K562 (cell line): ENCODE results near the gene SCIN. TPM values are rescaled to one million over a fixed set of nuclear protein-coding genes. Genes with fewer than 3 reads are reported as not detected.

Source experiments
- ARID1B ChIP-seq: fragments of 450-650 bp; IDR thresholded peaks from 2 replicates; pipeline ENCODE4 v1.6.1; 2016; ENCODE audit warnings: antibody characterized with exemption, mild to moderate bottlenecking, inconsistent platforms
- CBX1 ChIP-seq: sonication (generic); IDR thresholded peaks from 2 replicates; pipeline ENCODE4 v1.6.1; 2016; ENCODE audit warnings: antibody characterized with exemption, low read depth, mild to moderate bottlenecking
- CSDE1 ChIP-seq, 2 experiments: fragments of 450-650 bp; IDR thresholded peaks; 2 replicates each; pipeline ENCODE4 v1.6.1; 2016; ENCODE audit warnings: mild to moderate bottlenecking in 1 of 2
- LARP7 ChIP-seq: fragments of 450-650 bp; IDR thresholded peaks from 2 replicates; pipeline ENCODE4 v1.6.1; 2016
- MAFG ChIP-seq: fragments of 450-650 bp; conservative IDR thresholded peaks from 2 replicates; pipeline ENCODE4 v1.6.1; 2016; ENCODE audit warnings: missing genetic modification characterization, missing compliant biosample characterization
- POLR2A ChIP-seq: fragments of 450-650 bp; conservative IDR thresholded peaks from 2 replicates; pipeline ENCODE4 v1.6.1; 2016
- SIN3A ChIP-seq, 2 experiments: fragments of 150-350 bp in 1 of 2; IDR thresholded peaks; 2 replicates each; pipeline ENCODE4 v1.6.1; 2011 to 2016; ENCODE audit warnings: borderline replicate concordance in 2 of 2, low read depth in 2 of 2, low read length in 2 of 2, mild to moderate bottlenecking in 2 of 2, moderate library complexity in 2 of 2; ENCODE audit not compliant: control insufficient read depth in 1 of 2
- SMARCA4 ChIP-seq: fragments of 450-650 bp; IDR thresholded peaks from 2 replicates; pipeline ENCODE4 v1.6.1; 2016
- SNRNP70 ChIP-seq: fragments of 200-400 bp; formaldehyde crosslinking; optimal IDR thresholded peaks from 2 replicates; pipeline ENCODE3; 2017; ENCODE audit warnings: low read depth, low read length
- ZNF316 ChIP-seq: fragments of 450-650 bp; IDR thresholded peaks from 2 replicates; pipeline ENCODE4 v1.6.1; 2016
- ZNF589 ChIP-seq: fragments of 200-800 bp; sonication (Bioruptor generic); IDR thresholded peaks from 2 replicates; pipeline ENCODE4 v1.6.1; 2016; ENCODE audit warnings: low read depth, missing genetic modification characterization, missing compliant biosample characterization
- polyA plus RNA-seq, 8 experiments: library from polyadenylated mRNA; depleted of rRNA in 4 of 8; stranded (reverse) in 5 of 8; unstranded in 3 of 8; fragments of >200 nt; fragmentation: Nextera tagmentation in 2 of 8; fragmentation: Illumina TruSeq in 1 of 8; extraction: Ambion mirVana in 2 of 8; extraction: Trizol in 1 of 8; gene quantifications; 2 replicates each; pipeline versions ENCODE4 v1.2.1 to v1.2.3, GENCODE V29; 2011 to 2014; ENCODE audit warnings: inconsistent platforms in 1 of 8, missing spikeins in 1 of 8
- total RNA-seq, 7 experiments: library from RNA; depleted of rRNA in 6 of 7; stranded (reverse); fragments of >200 nt in 6 of 7; fragmentation: Illumina TruSeq in 2 of 7; extraction: Trizol in 2 of 7; gene quantifications; 2 replicates each; pipeline versions ENCODE4 v1.2.1 to v1.2.3, GENCODE V29; 2011 to 2021; ENCODE audit warnings: low replicate concordance in 1 of 7
- TF ChIP-seq, protein P1 (sequence below): sonication (generic); formaldehyde crosslinking; IDR thresholded peaks from 2 replicates; pipeline ENCODE4 v1.8.0; 2022; ENCODE audit warnings: mild to moderate bottlenecking, missing genetic modification reagents, borderline replicate concordance
- TF ChIP-seq, protein P2 (sequence below), 2 experiments: fragments of 450-650 bp in 1 of 2; sonication (generic) in 1 of 2; formaldehyde crosslinking in 1 of 2; IDR thresholded peaks in 1 of 2; conservative IDR thresholded peaks in 1 of 2; 2 replicates each; pipeline versions ENCODE4 v1.6.1 to v1.8.1; 2016 to 2023; ENCODE audit warnings: mild to moderate bottlenecking in 2 of 2, moderate library complexity in 2 of 2, inconsistent platforms in 1 of 2, missing genetic modification reagents in 1 of 2
- TF ChIP-seq, protein P3 (sequence below): fragments of 450-650 bp; formaldehyde crosslinking; conservative IDR thresholded peaks from 2 replicates; pipeline ENCODE4 v1.4.0; 2022; ENCODE audit warnings: mild to moderate bottlenecking, missing genetic modification characterization
- TF ChIP-seq, protein P4 (sequence below), 2 experiments: fragments of 150-350 bp in 1 of 2; IDR thresholded peaks; 2 replicates each; pipeline ENCODE4 v1.6.1; 2012 to 2016; ENCODE audit warnings: low read depth in 2 of 2, low read length in 2 of 2, mild to moderate bottlenecking in 1 of 2, moderate library complexity in 1 of 2

SCIN gene
- total and polyA plus RNA-seq, 9 of the 15 experiments (the other 6 are each of a cell fraction or from before 2014, with no cell fraction given) = 0.67 to 18.2 (median 10.6) TPM

DNA sequence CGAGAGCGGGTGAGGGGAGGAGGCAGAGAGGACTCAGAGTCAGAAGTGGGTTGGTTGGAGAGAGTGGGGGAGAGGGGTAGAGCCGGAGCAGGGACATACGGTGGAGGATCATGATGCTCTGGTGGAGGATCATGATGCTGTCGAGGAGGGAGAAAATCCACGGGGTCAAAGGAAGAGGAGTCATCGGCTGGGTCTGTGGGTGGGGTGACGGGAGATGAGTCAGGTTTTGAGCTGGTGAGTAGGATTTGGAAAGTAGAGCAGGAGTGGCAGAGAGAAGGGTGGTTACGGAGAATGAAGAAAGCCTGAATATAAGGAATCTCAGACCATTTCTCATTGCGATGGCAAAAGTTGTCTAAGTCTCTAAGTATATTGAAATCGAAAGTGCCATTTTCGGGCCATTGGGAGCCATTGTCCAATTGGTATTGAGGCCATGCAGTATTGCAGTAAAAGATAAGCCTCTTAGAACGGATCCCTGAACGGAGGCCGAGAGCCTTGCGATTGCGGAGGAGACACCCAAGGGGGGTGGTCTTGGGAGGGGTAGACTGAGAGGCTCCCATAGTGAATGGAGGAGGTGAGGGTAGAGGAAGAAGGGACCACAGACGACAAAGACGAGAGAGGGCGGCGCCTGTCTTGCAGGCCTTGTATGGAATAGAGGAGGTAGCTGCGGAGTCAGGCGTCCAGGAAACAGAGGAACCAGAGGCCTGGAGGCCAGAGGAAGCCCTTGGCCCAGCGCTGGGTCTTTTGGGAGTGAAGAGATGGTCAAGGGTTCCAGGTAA is 23.8 kb downstream of the SCIN start (continued):
- TF ChIP-seq, protein P1, sequence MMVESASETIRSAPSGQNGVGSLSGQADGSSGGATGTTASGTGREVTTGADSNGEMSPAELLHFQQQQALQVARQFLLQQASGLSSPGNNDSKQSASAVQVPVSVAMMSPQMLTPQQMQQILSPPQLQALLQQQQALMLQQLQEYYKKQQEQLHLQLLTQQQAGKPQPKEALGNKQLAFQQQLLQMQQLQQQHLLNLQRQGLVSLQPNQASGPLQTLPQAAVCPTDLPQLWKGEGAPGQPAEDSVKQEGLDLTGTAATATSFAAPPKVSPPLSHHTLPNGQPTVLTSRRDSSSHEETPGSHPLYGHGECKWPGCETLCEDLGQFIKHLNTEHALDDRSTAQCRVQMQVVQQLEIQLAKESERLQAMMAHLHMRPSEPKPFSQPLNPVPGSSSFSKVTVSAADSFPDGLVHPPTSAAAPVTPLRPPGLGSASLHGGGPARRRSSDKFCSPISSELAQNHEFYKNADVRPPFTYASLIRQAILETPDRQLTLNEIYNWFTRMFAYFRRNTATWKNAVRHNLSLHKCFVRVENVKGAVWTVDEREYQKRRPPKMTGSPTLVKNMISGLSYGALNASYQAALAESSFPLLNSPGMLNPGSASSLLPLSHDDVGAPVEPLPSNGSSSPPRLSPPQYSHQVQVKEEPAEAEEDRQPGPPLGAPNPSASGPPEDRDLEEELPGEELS (CRISPR knock-in tag) = no peak
- TF ChIP-seq CBX1 (no peak), SMARCA4 (0 out of 2 replicates have a peak, but pooled peaks have one; percentile 23), ZNF589 (CRISPR knock-in tag) (no peak), LARP7 (no peak), CSDE1 (IDR thresholded peaks at IDR 0.05) (0 out of 4 replicates have a peak, but pooled peaks of 1 of the 2 experiments have one; percentile 2), SIN3A (IDR thresholded peaks at IDR 0.05; ENCODE audit: borderline replicate concordance in 2 of 2, control insufficient read depth in 1 of 2, low read depth in 2 of 2, low read length in 2 of 2) (no peak), ZNF316 (peak; percentile 44), POLR2A (0 out of 2 replicates have a peak, but pooled peaks have one; percentile 45), ARID1B (peak; percentile 37; the same call in 1 of the 2 replicates), MAFG (tag) (0 out of 2 replicates have a peak, but pooled peaks have one; percentile 20), SNRNP70 (no peak)
- TF ChIP-seq, protein P2, sequence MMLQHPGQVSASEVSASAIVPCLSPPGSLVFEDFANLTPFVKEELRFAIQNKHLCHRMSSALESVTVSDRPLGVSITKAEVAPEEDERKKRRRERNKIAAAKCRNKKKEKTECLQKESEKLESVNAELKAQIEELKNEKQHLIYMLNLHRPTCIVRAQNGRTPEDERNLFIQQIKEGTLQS (IDR thresholded peaks at IDR 0.05) = peak; percentile 64
- TF ChIP-seq, protein P2 (CRISPR knock-in tag; conservative IDR thresholded peaks at IDR 0.05) = no peak
- TF ChIP-seq, protein P3, sequence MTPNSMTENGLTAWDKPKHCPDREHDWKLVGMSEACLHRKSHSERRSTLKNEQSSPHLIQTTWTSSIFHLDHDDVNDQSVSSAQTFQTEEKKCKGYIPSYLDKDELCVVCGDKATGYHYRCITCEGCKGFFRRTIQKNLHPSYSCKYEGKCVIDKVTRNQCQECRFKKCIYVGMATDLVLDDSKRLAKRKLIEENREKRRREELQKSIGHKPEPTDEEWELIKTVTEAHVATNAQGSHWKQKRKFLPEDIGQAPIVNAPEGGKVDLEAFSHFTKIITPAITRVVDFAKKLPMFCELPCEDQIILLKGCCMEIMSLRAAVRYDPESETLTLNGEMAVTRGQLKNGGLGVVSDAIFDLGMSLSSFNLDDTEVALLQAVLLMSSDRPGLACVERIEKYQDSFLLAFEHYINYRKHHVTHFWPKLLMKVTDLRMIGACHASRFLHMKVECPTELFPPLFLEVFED = no peak
- TF ChIP-seq, protein P4, sequence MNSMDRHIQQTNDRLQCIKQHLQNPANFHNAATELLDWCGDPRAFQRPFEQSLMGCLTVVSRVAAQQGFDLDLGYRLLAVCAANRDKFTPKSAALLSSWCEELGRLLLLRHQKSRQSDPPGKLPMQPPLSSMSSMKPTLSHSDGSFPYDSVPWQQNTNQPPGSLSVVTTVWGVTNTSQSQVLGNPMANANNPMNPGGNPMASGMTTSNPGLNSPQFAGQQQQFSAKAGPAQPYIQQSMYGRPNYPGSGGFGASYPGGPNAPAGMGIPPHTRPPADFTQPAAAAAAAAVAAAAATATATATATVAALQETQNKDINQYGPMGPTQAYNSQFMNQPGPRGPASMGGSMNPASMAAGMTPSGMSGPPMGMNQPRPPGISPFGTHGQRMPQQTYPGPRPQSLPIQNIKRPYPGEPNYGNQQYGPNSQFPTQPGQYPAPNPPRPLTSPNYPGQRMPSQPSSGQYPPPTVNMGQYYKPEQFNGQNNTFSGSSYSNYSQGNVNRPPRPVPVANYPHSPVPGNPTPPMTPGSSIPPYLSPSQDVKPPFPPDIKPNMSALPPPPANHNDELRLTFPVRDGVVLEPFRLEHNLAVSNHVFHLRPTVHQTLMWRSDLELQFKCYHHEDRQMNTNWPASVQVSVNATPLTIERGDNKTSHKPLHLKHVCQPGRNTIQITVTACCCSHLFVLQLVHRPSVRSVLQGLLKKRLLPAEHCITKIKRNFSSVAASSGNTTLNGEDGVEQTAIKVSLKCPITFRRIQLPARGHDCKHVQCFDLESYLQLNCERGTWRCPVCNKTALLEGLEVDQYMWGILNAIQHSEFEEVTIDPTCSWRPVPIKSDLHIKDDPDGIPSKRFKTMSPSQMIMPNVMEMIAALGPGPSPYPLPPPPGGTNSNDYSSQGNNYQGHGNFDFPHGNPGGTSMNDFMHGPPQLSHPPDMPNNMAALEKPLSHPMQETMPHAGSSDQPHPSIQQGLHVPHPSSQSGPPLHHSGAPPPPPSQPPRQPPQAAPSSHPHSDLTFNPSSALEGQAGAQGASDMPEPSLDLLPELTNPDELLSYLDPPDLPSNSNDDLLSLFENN (IDR thresholded peaks at IDR 0.05; ENCODE audit: low read depth in 2 of 2, low read length in 2 of 2) = no peak
